ENCODE data around the gene DLX3. TPM values are rescaled to one million over a fixed set of nuclear protein-coding genes. Genes with fewer than 3 reads are reported as not detected.

DLX3 gene
- total RNA-seq, 4 donors from 2014 or later, result 1.8 to 2.4 (median 2.1) TPM

DNA sequence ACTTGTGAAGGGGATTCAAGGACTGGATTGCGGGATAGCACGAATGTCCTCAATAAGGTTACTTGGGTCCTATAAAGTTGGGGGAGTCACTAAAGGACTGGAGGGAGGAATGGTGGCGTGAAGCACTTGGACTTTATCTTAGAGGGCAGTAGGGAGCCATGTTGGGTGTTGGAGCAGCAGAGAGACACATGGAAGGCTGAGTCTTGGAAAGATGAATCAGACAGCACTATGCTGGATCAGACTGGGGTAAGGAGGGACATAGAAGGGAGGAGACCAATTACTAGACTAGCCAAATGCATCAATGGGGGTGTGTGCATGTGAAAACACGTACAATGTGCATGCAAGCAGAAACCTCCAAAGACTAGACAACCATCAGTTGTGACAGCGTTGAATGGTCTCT, 52.1 kb downstream of the DLX3 start:
- intact Hi-C loops (cut with DNase I), result no loop called here
- 90 to 92% methylated on average over 5 of the region's 5 CpGs for WGBS, 2 donors
- H3K27me3 ChIP-seq, result no peaks in the 10 kb centered on the region
- DNase-seq, result no peak
- no peak overlapping the region for H3K27ac ChIP-seq
- H3K9me3 ChIP-seq, result no peaks in the 10 kb centered on the region
- no peak for TF ChIP-seq POLR2A (IDR thresholded peaks at IDR 0.05)
- TF ChIP-seq, protein P1, sequence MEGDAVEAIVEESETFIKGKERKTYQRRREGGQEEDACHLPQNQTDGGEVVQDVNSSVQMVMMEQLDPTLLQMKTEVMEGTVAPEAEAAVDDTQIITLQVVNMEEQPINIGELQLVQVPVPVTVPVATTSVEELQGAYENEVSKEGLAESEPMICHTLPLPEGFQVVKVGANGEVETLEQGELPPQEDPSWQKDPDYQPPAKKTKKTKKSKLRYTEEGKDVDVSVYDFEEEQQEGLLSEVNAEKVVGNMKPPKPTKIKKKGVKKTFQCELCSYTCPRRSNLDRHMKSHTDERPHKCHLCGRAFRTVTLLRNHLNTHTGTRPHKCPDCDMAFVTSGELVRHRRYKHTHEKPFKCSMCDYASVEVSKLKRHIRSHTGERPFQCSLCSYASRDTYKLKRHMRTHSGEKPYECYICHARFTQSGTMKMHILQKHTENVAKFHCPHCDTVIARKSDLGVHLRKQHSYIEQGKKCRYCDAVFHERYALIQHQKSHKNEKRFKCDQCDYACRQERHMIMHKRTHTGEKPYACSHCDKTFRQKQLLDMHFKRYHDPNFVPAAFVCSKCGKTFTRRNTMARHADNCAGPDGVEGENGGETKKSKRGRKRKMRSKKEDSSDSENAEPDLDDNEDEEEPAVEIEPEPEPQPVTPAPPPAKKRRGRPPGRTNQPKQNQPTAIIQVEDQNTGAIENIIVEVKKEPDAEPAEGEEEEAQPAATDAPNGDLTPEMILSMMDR (IDR thresholded peaks at IDR 0.05), result no peak
- H3K4me1 ChIP-seq, result no peaks in the 10 kb centered on the region
- no peaks in the 10 kb centered on the region for H3K36me3 ChIP-seq
- no peak overlapping the region for H3K4me3 ChIP-seq (replicated peaks in 1 of 3)

- DNase-seq, result no peak
- WGBS, 2 donors, result 51 to 62% methylated on average over 6 to 10 of the region's 10 CpGs
- Histone ChIP-seq H3K4me1 (no peaks in the 10 kb centered on the region), H3K36me3 (no peaks in the 10 kb centered on the region), H3K27me3 (no peaks in the 10 kb centered on the region), H3K9me3 (no peaks in the 10 kb centered on the region), H3K27ac (no peak overlapping the region), H3K4me3 (replicated peaks in 1 of 3) (no peak overlapping the region)
- TF ChIP-seq POLR2A (IDR thresholded peaks at IDR 0.05), result no peak
- TF ChIP-seq, protein P1 (IDR thresholded peaks at IDR 0.05), result no peak
- intact Hi-C loops (cut with DNase I), result no loop called here
Observed at GRCh38 chr17:49941427-49941826, 53.6 kb downstream of the DLX3 start.

Small RNA genes within 50 kb of the gene (small RNA-seq; reads per million reads assigned to genes)
- not detected for gene RNU6-1313P

Other genes with a start within 250 kb of the DLX3 start
- 10 to 100 TPM; 12.4 to 41.5 (median 23.3) TPM for gene FAM117A, start 231.1 kb downstream of the DLX3 start, total RNA-seq
- 100 to 1,000 TPM in 1 of 4 donors, 10 to 100 TPM in 3; 57.5 to 127 (median 76.1) TPM for gene KAT7, start 206.5 kb downstream of the DLX3 start, total RNA-seq
- gene TAC4, start 147.2 kb downstream of the DLX3 start, total RNA-seq, result not detected
- gene DLX4, start 26.0 kb downstream of the DLX3 start, total RNA-seq, result 1 to 10 TPM in 1 of 4 donors, under 1 TPM in 1, not detected in 2; 0.56 to 1.2 TPM
- gene ITGA3, start 60.9 kb upstream of the DLX3 start, total RNA-seq, result 100 to 1,000 TPM; 145 to 246 (median 172) TPM
- 10 to 100 TPM; 42.5 to 79.3 (median 64.5) TPM for gene PDK2, start 100.1 kb upstream of the DLX3 start, total RNA-seq
- under 1 TPM; 0.24 to 0.81 (median 0.58) TPM for gene SAMD14, start 134.9 kb upstream of the DLX3 start, total RNA-seq
- 10 to 100 TPM; 28.6 to 37.2 (median 31.9) TPM for gene PPP1R9B, start 155.5 kb upstream of the DLX3 start, total RNA-seq
- gene SGCA, start 170.8 kb upstream of the DLX3 start, total RNA-seq, result 1 to 10 TPM in 1 of 4 donors, not detected in 3; 2.0 TPM
- 10 to 100 TPM; 12.2 to 57.3 (median 18.5) TPM for gene COL1A1, start 206.4 kb upstream of the DLX3 start, total RNA-seq

Measured in thyroid gland (tissue), 4 donors.